Left kidney (tissue), 8 donors: ENCODE results near the gene GOLGA8J. TPM values are rescaled to one million over a fixed set of nuclear protein-coding genes. Genes with fewer than 3 reads are reported as not detected.
"Not testable (repeated sequence)": the region's sequence is repeated elsewhere in the genome, so short reads cannot be mapped to it uniquely, and the experiment has no call there.

Source experiments
- DNase-seq: peaks from one replicate; pipeline ENCODE4 v3.0.0-alpha.2; 2013
- long read RNA-seq, 8 donors: transcript quantifications; one replicate each; lab custom pipeline, GENCODE V29; 2026
- polyA plus RNA-seq: library from polyadenylated mRNA; unstranded; fragments of 120-200 nt; gene quantifications from one replicate; pipeline ENCODE4 v1.2.1, GENCODE V29; 2013; ENCODE audit not compliant: insufficient read length

The GOLGA8J gene
- polyA plus RNA-seq: 2.9 TPM
- long read RNA-seq, donor 1: 0 reads
- long read RNA-seq, donor 2: 0 reads
- long read RNA-seq, donor 3: 0 reads
- long read RNA-seq, donor 4: 0 reads
- long read RNA-seq, donor 5: 0 reads
- long read RNA-seq, donor 6: 0 reads
- long read RNA-seq, donor 7: 0 reads
- long read RNA-seq, donor 8: 0 reads

GRCh38 chr15:30082655-30083054 is at the start of gene GOLGA8J:
Gene GOLGA8J (plus strand): TSS chr15:30082955. CDS start chr15:30083053, 98 bp downstream.
- not testable (repeated sequence) for DNase-seq

DNA sequence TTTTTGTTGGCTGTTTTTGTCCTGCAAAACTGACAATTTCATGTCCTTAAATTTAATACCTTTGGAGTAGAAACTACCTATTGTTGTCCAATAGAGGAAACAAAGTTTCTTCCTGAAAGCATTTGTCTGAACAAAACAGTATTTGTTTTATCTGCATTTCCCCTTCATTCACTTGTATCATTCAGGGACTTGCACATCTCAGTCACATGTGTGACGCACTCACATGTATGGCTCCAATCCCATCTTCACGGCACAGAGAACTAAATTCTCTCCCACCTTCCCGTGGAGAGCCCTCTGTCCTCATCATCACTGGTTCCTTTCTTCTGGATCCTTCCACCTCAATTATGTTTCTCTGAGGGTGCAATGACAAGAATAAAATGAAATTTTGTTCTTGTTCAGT is 49.5 kb upstream of the GOLGA8J start:
- DNase-seq: no peak

DNA sequence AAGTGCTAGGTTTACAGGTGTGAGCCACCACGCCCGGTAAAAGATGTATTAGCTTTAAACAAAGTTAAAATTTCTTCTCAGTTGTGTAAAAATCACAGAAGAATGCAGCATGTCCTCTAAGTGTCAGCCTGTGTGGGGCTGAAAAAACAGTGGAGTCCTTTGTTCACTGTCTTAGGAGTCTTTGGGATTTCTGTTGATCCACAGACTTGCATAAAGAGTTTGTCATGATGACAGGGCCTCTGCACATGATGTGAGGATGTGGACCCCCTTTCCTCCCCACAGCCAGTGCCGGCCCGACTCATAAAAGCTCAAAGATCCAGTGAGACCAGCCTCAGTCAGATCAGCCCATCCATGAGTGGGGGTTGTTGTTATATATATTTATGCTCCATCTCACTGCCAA is 49.0 kb upstream of the GOLGA8J start:
- DNase-seq: no peak

DNA sequence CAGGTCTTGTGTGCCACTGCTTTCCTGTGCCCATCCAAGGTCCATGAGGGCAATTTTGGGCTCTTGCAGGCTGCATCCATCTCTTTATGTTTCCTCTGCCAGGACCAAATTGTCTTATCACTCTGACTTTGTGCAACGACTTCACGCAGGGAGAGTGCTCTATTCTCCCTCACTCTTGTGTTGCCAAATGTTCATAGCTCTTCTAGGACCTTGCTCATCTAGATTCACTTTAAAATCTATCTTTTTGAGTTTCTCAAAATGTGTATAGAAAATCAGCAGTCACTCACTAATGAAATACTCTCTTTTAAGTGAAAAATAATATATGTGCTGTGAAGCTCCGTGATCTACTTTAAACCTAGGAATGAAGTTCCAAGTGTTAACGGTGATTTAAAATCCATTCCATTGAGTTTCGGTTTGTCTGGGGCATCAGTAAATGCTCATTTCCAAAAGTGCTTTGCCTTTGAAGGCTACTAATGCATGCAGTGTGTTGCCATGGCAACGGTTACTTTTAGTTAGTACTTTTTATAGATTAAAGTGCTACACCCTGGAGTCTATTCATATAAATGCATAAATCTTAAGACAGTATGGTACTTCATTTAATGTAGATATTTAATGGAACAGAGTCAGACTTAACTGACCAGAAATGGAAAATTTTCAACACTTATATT is 46.6 kb upstream of the GOLGA8J start:
- no peak for DNase-seq

GRCh38 chr15:30038667-30039523 is 43.9 kb upstream of the GOLGA8J start:
- no peak for DNase-seq

DNA sequence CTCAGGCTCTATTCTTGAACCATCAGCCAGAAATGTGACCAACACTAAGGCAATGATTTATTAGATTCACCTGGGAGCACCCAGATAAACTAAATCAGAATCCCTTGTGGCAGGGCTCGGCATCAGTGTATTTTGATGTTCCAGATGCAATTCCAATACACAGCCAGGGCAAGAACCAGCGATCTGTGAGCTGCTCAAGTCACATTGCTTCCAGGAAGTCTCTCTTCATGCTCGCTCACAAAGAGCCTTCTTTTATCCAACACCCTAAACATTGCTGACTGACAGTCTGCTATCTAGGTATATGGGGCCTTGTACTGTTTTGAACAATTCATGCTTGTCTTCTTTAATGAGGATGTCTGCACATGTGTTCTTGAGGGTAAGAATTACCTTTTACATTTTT is 40.9 kb upstream of the GOLGA8J start:
- no peak for DNase-seq

- no peak for DNase-seq
Observed at GRCh38 chr15:30042556-30042955, 40.2 kb upstream of the GOLGA8J start.

GRCh38 chr15:30043211-30043655 is 39.5 kb upstream of the GOLGA8J start:
- no peak for DNase-seq

GRCh38 chr15:30044377-30044776 is 38.4 kb upstream of the GOLGA8J start:
- no peak for DNase-seq

DNA sequence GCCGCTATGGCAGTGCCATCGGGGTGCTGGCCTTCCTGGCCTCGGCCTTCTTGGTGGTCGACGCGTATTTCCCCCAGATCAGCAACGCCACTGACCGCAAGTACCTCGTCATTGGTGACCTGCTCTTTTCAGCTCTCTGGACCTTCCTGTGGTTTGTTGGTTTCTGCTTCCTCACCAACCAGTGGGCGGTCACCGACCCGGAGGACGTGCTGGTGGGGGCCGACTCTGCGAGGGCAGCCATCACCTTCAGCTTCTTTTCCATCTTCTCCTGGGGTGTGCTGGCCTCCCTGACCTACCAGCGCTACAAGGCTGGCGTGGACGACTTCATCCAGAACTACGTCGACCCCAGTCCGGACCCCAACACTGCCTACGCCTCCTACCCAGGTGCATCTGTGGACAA is 37.9 kb upstream of the GOLGA8J start:
- DNase-seq: not testable (repeated sequence)

DNA sequence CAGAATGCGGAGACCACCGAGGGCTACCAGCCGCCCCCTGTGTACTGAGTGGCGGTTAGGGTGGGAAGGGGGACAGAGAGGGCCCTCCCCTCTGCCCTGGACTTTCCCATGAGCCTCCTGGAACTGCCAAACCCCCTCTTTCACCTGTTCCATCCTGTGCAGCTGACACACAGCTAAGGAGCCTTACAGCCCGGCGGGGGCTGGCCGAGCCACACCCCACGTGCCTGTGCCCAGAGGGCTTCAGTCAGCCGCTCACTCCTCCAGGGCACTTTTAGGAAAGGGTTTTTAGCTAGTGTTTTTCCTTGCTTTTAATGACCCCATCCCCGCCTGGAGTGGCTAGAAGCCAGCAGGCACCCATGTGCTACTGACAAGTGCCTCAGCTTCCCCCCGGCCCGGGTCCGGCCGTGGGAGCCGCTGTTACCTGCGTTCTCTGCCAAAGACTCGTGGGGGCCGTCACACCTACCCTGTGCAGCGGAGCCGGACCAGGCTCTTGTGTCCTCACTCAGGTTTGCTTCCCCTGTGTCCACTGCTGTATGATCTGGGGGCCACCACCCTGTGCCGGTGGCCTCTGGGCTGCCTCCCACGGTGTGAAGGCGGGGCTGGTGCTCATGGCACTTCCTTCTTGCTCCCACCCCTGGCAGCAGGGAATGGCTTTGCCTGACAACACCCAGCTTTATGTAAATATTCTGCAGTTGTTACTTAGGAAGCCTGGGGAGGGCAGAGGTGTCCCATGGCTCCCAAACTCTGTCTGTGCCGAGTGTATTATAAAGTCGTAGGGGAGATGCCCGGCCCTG is 37.3 kb upstream of the GOLGA8J start:
- not testable (repeated sequence) for DNase-seq

- DNase-seq: no peak
Observed at GRCh38 chr15:30046430-30046829, 36.3 kb upstream of the GOLGA8J start.

DNA sequence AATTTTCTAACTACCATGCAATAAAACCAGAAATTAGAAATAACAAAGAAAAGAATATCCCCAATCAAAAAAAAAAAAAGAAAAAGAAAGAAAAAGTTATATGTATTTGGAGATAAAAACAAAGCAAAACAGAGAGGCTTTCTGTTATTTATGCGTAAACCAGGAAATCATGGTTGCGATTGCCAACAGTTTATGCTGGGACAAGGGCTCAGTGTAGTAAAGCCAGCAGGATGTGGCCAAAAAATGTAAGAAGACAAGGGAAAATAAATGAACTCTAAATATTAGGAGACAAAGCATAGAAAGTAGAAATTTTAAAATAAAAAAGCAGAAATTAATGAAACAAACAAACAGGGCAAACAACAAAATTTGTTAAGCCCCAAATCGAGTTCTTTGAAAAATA is 27.2 kb upstream of the GOLGA8J start:
- DNase-seq: no peak

GRCh38 chr15:30056166-30056565 is 26.6 kb upstream of the GOLGA8J start:
- DNase-seq: no peak

- DNase-seq: no peak
Observed at GRCh38 chr15:30059771-30060170, 23.0 kb upstream of the GOLGA8J start.

GRCh38 chr15:30062881-30063280 is 19.9 kb upstream of the GOLGA8J start:
- DNase-seq: no peak

GRCh38 chr15:30063835-30064546 is 18.8 kb upstream of the GOLGA8J start:
- no peak for DNase-seq

GRCh38 chr15:30065025-30065801 is 17.5 kb upstream of the GOLGA8J start:
- peak; percentile 38 for DNase-seq

GRCh38 chr15:30068326-30068725 is 14.4 kb upstream of the GOLGA8J start:
- no peak for DNase-seq

DNA sequence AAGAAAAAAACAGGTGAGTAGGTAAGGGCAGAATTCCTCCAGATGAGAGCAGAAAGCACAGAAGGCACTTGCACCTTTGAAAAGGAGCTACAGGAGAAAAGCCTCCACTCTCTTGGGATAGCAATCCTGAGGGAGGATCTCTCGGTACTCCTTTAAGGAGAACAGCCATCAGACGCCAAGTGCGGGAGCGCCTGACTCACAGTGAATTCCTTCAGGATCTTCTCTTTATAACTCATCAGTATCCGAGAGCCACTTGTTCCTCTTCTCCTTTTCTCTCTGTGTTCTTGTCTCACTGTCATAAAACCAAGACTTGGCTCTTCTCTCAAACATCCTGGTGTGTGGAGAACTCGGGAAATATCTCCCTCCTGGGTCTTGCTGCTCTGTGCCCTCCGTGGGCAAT is 10.1 kb upstream of the GOLGA8J start:
- DNase-seq: no peak

DNA sequence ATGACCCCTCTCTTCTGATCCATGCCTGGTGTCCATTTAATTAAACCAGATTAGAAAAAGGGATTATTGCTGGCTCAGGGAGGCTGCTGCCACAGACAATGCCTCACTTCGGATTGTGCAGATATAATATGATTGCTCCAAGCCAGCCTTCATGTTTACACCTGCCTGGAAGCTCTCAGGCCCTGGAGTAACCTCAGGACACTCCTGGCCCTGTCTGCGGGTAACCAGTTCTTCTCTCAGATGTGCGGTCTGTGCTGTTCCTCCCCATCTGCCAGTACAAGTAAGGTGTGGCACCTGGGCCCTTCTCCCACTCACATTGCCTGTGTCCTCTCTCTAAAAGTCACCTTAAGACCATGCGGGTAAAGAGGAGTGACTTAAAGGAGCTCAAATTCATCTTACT is 8.8 kb upstream of the GOLGA8J start:
- no peak for DNase-seq
